Aortic smooth muscle cell (primary cell): ENCODE data around the gene DCTD. TPM values are rescaled to one million over a fixed set of nuclear protein-coding genes. Genes with fewer than 3 reads are reported as not detected.

Experiments
- total RNA-seq: library from RNA; depleted of rRNA; stranded (reverse); fragments of >200 nt; gene quantifications from 2 replicates; pipeline ENCODE4 v1.2.3, GENCODE V29; 2014

Gene DCTD
- total RNA-seq, result 97.4 and 100 TPM in 2 replicates

DNA sequence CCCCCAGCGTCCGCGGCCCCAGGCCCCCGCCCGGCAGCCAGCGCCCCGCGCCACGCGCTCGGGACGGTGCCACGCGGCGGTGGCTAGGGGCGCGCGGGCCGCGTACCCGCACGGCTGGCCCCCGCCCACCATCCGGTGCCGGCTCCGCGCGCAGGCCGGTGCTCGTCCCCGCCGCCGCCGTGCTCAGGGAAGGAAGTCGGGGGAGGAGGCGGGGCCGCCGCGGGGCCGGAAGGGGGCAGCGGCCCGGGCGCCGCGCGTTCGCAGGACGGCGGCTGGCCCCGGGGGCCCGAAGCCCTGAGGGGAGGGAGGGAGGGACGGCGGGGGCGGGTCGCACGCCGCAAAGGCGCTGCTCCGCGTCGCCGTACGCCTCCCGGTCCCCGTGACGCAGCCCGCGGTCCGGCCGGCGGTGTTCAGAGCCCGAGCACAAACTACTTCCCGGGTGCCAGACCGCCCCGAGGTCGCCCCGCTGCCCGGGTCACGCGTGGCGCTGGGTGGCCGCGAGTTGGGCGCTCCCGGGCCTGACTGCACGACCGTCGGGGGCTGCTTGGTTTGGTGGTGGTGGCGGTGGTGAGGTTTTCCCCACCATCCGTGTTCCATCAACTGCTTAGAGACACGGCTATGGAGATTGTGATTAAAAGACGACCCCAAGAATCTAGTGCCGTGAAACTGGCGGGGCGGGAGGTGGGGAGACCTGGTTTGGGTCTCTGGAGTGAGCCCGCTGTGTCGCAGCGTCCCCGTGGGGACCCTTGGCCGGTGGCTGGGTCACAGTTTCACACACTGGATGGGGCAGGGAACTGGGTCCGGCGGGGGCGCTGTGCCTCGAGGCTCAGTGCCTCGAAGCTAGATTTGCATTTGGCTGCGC is at the start of gene DCTD:
DCTD (minus strand) TSS at position 205 of the 862 bp plus-strand sequence. CDS start 1,818 bp downstream, outside the sequence.

Other genes starting within 250 kb of the DCTD start
- 20.6 and 28.4 TPM in 2 replicates for gene WWC2, start 181.9 kb upstream of the DCTD start, total RNA-seq